Transverse colon (tissue), 4 donors: Measurements from ENCODE around the gene STN1. TPM values are rescaled to one million over a fixed set of nuclear protein-coding genes. Genes with fewer than 3 reads are reported as not detected.

Experiments used
- DNase-seq: peaks from one replicate; pipeline ENCODE4 v3.0.0-alpha.2; 2019
- H3K27ac ChIP-seq, 4 donors: fragments of 200-600 bp; sonication (generic); 2 replicates each; pipeline ENCODE4 v1.5.1; 2016 to 2018; ENCODE audit warnings: inconsistent platforms in 4 of 4
- H3K27me3 ChIP-seq: fragments of 200-600 bp; sonication (generic); 2 replicates; pipeline ENCODE4 v1.5.1; 2017; ENCODE audit warnings: inconsistent platforms
- H3K36me3 ChIP-seq, 4 donors: fragments of 200-600 bp; sonication (generic); 2 replicates each; pipeline ENCODE4 v1.5.1; 2017 to 2019; ENCODE audit warnings: inconsistent platforms in 4 of 4
- H3K4me1 ChIP-seq, 4 donors: fragments of 200-600 bp; sonication (generic); 2 replicates each; pipeline ENCODE4 v1.5.1; 2017 to 2020; ENCODE audit warnings: inconsistent platforms in 4 of 4
- H3K4me3 ChIP-seq, 4 donors: fragments of 200-600 bp; sonication (generic); 1 replicate in 1 of 4; 2 replicates in 3 of 4; pipeline versions ENCODE4 v1.5.1 to v1.6.1; 2017 to 2019; ENCODE audit warnings: inconsistent platforms in 4 of 4
- H3K9me3 ChIP-seq, 2 donors: fragments of 200-600 bp; sonication (generic); 2 replicates each; pipeline ENCODE4 v1.5.1; 2017 to 2019; ENCODE audit warnings: inconsistent platforms in 2 of 2
- EP300 ChIP-seq: sonication (generic); formaldehyde crosslinking; IDR thresholded peaks from one replicate; pipeline ENCODE4 v1.6.1; 2017; ENCODE audit warnings: antibody characterized with exemption, low read depth
- POLR2A ChIP-seq: fragments of 450-650 bp; IDR thresholded peaks from one replicate; pipeline ENCODE4 v1.6.1; 2016; ENCODE audit warnings: antibody characterized with exemption, mild to moderate bottlenecking, moderate library complexity
- POLR2AphosphoS5 ChIP-seq, 3 donors: sonication (generic); formaldehyde crosslinking; IDR thresholded peaks; one replicate each; pipeline ENCODE4 v1.6.1; 2016; ENCODE audit warnings: antibody characterized with exemption in 3 of 3
- WGBS, 2 donors: methylation state at CpG; one replicate each; pipeline ENCODE4 v1.1.5; 2018; ENCODE audit warnings: low coverage in 1 of 2; 5-methylcytosine and 5-hydroxymethylcytosine counted together
- in situ Hi-C, 4 donors: fragments of 200-750 bp; cut with MboI; loops; one replicate each; pipeline versions ENCODE4 v1.15.0 to v1.15.1; 2017; ENCODE audit warnings: low sequenced_read_pairs in 3 of 4, low pct_ligation_motif_present in 1 of 4, low pct_unique_long_range_greater_than_20kb in 1 of 4
- intact Hi-C: fragments of 100-400 bp; cut with DNase I; formaldehyde crosslinking; loops from one replicate; pipeline ENCODE4 v1.15.1; 2023; ENCODE audit warnings: low total_unique reads
- total RNA-seq, 4 donors: library from RNA; depleted of rRNA; stranded (reverse); fragments of >200 nt; gene quantifications; one replicate each; pipeline ENCODE4 v1.1.0, GENCODE V29; 2016
- TF ChIP-seq, protein P1 (sequence below), 5 experiments: fragments of 200-600 bp in 3 of 5; fragments of 450-650 bp in 2 of 5; sonication (generic) in 3 of 5; IDR thresholded peaks; 1 replicate in 2 of 5; 2 replicates in 3 of 5; pipeline ENCODE4 v1.5.1; 2016 to 2017; ENCODE audit warnings: antibody characterized with exemption in 5 of 5, inconsistent platforms in 3 of 5, mild to moderate bottlenecking in 2 of 5, moderate library complexity in 1 of 5

STN1 gene
- total RNA-seq, 4 donors from 2014 or later = 20.8 to 31.8 (median 26.4) TPM

DNA sequence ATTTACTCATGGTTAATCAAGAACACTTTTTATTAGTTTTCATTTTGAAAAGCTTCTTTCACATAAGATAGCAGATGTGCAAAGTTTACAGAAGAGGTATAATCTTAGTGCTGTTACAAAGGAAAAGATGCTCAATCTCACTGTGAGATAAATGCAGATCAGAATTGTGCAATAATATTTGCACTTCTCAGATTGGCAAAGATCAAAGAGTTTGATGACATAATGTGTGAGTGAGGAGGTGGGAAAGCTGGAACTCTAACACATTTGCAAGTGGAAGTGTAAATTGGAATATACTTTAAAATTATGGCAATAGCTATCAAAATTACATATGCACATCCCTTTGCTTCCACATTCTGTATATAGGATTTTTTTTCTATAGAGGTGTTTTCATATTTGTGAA is 21.5 kb upstream of the STN1 start:
- DNase-seq = no peak
- intact Hi-C loops = no loop called here
- H3K4me3 ChIP-seq = no peak overlapping the region
- H3K4me1 ChIP-seq = no peaks in the 10 kb centered on the region
- in situ Hi-C loops = no loop called here
- H3K36me3 ChIP-seq = no peaks in the 10 kb centered on the region
- no peaks in the 10 kb centered on the region for H3K27me3 ChIP-seq
- TF ChIP-seq EP300 (no peak), POLR2AphosphoS5 (IDR thresholded peaks at IDR 0.05) (no peak), POLR2A (no peak)
- TF ChIP-seq, protein P1, sequence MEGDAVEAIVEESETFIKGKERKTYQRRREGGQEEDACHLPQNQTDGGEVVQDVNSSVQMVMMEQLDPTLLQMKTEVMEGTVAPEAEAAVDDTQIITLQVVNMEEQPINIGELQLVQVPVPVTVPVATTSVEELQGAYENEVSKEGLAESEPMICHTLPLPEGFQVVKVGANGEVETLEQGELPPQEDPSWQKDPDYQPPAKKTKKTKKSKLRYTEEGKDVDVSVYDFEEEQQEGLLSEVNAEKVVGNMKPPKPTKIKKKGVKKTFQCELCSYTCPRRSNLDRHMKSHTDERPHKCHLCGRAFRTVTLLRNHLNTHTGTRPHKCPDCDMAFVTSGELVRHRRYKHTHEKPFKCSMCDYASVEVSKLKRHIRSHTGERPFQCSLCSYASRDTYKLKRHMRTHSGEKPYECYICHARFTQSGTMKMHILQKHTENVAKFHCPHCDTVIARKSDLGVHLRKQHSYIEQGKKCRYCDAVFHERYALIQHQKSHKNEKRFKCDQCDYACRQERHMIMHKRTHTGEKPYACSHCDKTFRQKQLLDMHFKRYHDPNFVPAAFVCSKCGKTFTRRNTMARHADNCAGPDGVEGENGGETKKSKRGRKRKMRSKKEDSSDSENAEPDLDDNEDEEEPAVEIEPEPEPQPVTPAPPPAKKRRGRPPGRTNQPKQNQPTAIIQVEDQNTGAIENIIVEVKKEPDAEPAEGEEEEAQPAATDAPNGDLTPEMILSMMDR (IDR thresholded peaks at IDR 0.05) = no peak
- H3K27ac ChIP-seq = no peak overlapping the region
- no peaks in the 10 kb centered on the region for H3K9me3 ChIP-seq

DNA sequence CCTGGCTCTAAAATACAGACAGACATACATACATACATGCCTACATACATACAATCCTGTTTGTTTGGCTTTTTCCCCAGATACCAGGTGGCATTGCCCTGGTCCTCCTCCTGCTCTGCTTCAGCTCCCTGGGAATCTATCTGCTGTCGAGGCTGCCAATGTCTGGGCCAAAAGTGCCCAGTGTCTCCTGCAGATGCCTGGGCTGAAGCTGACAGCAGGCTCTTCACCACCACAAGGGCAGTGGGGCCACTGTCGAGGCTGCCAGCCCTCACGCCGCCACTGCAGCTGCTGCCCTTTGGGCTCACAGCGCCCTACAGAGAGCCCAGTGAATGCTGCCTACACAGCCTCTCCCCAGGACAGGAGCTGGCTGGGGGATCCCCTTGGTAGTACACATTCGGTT is 18.0 kb upstream of the STN1 start:
- no peaks in the 10 kb centered on the region for H3K4me1 ChIP-seq
- in situ Hi-C loops = no loop called here
- H3K9me3 ChIP-seq = no peaks in the 10 kb centered on the region
- 81 to 85% methylated on average over 4 to 6 of the region's 6 CpGs for WGBS, 2 donors
- TF ChIP-seq, protein P1 (IDR thresholded peaks at IDR 0.05) = no peak
- TF ChIP-seq EP300 (no peak), POLR2AphosphoS5 (IDR thresholded peaks at IDR 0.05) (no peak), POLR2A (no peak)
- H3K27me3 ChIP-seq = no peaks in the 10 kb centered on the region
- intact Hi-C loops = no loop called here
- H3K27ac ChIP-seq = no peak overlapping the region
- no peaks in the 10 kb centered on the region for H3K36me3 ChIP-seq
- H3K4me3 ChIP-seq = no peak overlapping the region
- no peak for DNase-seq

DNA sequence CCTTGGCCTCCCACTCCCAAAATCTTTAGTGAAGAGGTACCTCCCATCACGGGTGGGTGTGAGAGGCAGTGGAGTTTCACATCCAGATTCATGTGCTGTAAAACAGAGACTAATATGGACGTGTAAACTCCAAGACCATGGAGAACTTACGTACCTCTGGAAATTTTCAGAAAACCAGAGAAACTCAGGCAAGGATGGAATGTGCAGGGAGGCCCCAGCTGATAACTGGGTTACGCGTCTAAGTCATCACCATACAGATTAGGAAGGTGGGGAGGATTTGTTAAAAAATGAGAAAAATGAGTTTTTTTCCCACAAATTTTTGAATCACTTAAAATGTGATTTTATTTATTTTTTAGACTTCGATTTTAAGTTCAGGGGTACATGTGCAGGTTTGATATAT is 16.3 kb upstream of the STN1 start:
- intact Hi-C loops = no loop called here
- in situ Hi-C loops = no loop called here
- no peaks in the 10 kb centered on the region for H3K4me1 ChIP-seq
- no peak for DNase-seq
- WGBS, 2 donors = 83 to 90% methylated on average over 6 of the region's 6 CpGs
- no peaks in the 10 kb centered on the region for H3K36me3 ChIP-seq
- H3K27me3 ChIP-seq = no peaks in the 10 kb centered on the region
- H3K9me3 ChIP-seq = no peaks in the 10 kb centered on the region
- no peak overlapping the region for H3K4me3 ChIP-seq
- H3K27ac ChIP-seq = no peak overlapping the region
- no peak for TF ChIP-seq POLR2A
- no peak for TF ChIP-seq POLR2AphosphoS5 (IDR thresholded peaks at IDR 0.05)
- TF ChIP-seq, protein P1 (IDR thresholded peaks at IDR 0.05) = no peak
- no peak for TF ChIP-seq EP300

DNA sequence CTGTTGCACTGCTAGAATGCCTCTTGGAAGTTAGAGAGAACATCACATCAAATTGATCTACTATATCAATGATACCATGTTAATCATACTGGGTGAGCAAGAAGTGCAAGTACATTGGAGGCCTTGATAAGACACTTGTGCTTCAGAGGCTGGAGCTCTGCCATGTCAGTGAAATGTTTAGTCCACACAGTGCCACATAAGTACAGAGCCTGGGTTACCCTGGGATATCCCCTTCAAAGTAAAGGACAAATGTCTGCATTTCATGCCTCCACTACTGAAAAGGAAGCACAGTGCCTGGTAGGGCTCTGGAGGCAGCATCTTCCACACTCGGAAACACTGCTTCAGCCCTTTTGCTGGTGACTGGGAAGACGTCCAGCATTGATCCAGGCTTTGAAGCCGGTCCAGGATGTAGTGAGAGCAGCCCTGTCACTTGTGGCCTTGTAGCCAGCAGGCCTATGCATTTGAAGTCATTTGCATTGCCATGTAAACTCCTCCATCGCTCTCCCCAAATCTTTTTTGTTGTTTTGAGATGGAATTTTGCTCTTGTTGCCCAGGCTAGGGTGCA is 15.7 kb upstream of the STN1 start:
- DNase-seq = no peak
- no peaks in the 10 kb centered on the region for H3K4me1 ChIP-seq
- H3K36me3 ChIP-seq = no peaks in the 10 kb centered on the region
- intact Hi-C loops = no loop called here
- H3K27me3 ChIP-seq = no peaks in the 10 kb centered on the region
- H3K4me3 ChIP-seq = no peak overlapping the region
- no peak for TF ChIP-seq EP300
- TF ChIP-seq, protein P1 (IDR thresholded peaks at IDR 0.05) = no peak
- TF ChIP-seq POLR2AphosphoS5 (IDR thresholded peaks at IDR 0.05) = no peak
- TF ChIP-seq POLR2A = no peak
- in situ Hi-C loops = no loop called here
- no peak overlapping the region for H3K27ac ChIP-seq
- 71% methylated on average over 4 of the region's 4 CpGs; no CpG with 5 or more reads in 1 of the 2 donors for WGBS, 2 donors
- H3K9me3 ChIP-seq = no peaks in the 10 kb centered on the region
